Measurements from ENCODE around the gene PITX1.

PITX1 gene

GRCh38 chr5:135024956-135025729 is 8.9 kb downstream of the PITX1 start:
- Histone ChIP-seq H3K9ac (ENCODE audit: low read depth, low read length) (no peak overlapping the region), H3K4me1 (ENCODE audit: control insufficient read depth, insufficient read depth, low read length) (no peaks in the 10 kb centered on the region), H3K9me3 (ENCODE audit: control insufficient read depth, insufficient read depth, low read length) (no peaks in the 10 kb centered on the region), H3K27me3 (ENCODE audit: control insufficient read depth, insufficient read depth, low read length) (peaks cover 62% of the 10 kb centered on the region), H3K36me3 (ENCODE audit: control insufficient read depth, insufficient read depth, low read length) (no peaks in the 10 kb centered on the region), H3K4me3 (ENCODE audit: low read depth, low read length) (no peak overlapping the region)

DNA sequence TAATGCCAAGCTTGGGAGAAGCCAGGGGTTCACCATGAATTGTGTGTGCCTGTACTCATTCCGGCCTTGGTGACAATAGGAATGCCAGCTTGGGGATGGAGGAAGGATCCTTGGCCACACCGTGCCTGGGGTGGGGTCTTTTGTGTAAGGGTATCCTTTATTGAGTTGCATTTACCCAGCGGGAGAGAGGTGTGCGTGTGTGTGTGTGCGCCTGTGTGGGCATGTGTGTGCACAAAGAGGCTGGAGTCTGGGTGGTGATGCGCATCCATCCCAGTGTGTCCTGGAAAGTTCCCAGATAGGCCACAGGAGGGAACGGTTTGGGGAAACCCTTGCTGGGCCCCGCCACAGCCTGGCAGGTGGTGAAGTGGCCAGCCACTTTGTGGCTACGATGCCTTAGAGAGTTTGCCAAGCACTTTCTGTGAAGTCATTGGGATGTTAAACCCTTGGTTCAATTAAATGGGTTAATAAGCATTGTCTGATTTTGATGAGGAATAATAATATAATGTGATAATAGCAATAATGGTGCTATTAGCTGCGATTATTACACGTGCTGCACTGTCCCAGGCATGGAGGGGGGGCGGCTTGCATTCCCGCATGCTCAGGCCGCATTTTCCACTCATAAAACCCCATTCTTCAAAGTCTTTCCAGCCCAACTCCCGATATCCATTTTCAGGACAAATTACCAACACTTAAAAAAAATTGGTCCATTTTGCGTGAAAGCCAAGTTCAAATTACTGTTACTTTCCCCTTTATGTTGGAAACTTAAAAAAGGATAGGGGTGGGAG is 13.7 kb downstream of the PITX1 start:
- Histone ChIP-seq H3K9me3 (ENCODE audit: control insufficient read depth, insufficient read depth, low read length) (no peaks in the 10 kb centered on the region), H3K36me3 (ENCODE audit: control insufficient read depth, insufficient read depth, low read length) (no peaks in the 10 kb centered on the region), H3K4me3 (ENCODE audit: low read depth, low read length) (no peak overlapping the region), H3K27me3 (ENCODE audit: control insufficient read depth, insufficient read depth, low read length) (peaks cover 14% of the 10 kb centered on the region), H3K4me1 (ENCODE audit: control insufficient read depth, insufficient read depth, low read length) (no peaks in the 10 kb centered on the region), H3K9ac (ENCODE audit: low read depth, low read length) (no peak overlapping the region)

DNA sequence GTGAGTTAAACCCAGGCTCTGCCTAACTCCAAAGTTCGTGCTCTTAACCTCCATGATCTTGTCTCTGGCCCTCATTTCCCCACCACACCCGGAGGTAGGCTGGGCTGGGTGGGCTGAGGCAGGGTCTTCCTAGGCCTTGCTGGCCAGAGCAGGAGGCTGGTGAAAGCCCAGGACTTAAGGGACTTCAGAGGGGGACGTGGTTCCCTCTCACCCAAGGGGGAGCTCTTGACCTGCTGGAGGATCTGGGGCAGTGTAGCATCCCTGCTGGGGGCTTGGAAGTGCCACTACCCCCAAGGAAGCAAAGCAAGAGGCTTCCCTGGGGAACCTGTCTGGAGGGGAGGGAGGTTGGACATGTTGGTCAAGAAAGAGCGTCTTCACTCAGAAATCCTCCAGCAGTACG is 14.7 kb downstream of the PITX1 start:
- Histone ChIP-seq H3K4me1 (ENCODE audit: control insufficient read depth, insufficient read depth, low read length) (no peaks in the 10 kb centered on the region), H3K27me3 (ENCODE audit: control insufficient read depth, insufficient read depth, low read length) (peaks cover 5% of the 10 kb centered on the region), H3K4me3 (ENCODE audit: low read depth, low read length) (no peak overlapping the region), H3K9me3 (ENCODE audit: control insufficient read depth, insufficient read depth, low read length) (no peaks in the 10 kb centered on the region), H3K36me3 (ENCODE audit: control insufficient read depth, insufficient read depth, low read length) (no peaks in the 10 kb centered on the region), H3K9ac (ENCODE audit: low read depth, low read length) (no peak overlapping the region)

DNA sequence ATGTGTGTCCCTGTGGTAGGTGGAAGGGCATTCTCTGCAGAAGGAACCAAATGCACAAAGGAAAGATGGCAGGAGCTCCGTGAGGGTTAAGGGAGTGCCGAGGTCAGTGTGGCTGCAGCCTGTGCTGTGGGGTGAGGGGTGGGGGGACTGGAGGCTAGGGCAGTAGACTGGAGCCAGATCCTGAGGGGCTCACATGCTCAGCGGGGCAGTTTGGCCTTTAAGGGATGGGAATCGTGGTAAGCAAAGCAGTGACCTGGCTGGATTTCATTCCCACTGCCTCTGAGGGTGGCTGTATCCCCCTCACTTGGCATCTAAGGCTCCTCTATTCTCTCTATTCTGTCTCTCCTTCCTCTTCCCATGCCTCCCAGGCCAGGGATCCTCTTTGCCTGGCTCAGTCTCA is 15.6 kb downstream of the PITX1 start:
- no peak overlapping the region for H3K9ac ChIP-seq (ENCODE audit: low read depth, low read length)
- no peaks in the 10 kb centered on the region for H3K9me3 ChIP-seq (ENCODE audit: control insufficient read depth, insufficient read depth, low read length)
- H3K4me3 ChIP-seq (ENCODE audit: low read depth, low read length) = no peak overlapping the region
- H3K36me3 ChIP-seq (ENCODE audit: control insufficient read depth, insufficient read depth, low read length) = no peaks in the 10 kb centered on the region
- no peaks in the 10 kb centered on the region for H3K4me1 ChIP-seq (ENCODE audit: control insufficient read depth, insufficient read depth, low read length)
- H3K27me3 ChIP-seq (ENCODE audit: control insufficient read depth, insufficient read depth, low read length) = peaks cover 2% of the 10 kb centered on the region

DNA sequence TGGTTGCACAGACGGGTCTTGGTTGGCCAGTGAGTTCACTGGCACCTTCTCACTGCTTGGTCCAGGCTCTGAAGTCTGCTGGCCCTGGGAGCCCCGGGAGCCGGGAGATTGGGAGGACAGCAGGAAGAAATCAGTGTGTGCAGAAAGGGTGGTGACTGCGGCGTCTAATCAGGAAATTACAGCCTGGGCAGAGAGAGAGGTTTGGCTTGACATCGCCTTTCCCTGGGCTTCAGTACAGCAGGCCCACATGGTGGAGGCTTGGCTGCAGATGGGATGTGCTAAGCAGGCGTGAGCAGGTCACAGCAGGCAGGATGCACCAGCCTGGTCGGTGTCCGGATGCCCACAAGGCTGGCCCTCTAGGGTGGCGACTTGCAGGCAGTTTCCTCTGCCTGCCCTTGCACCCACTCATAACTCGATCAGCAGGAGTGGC is 17.2 kb downstream of the PITX1 start:
- no peak overlapping the region for H3K9ac ChIP-seq (ENCODE audit: low read depth, low read length)
- H3K9me3 ChIP-seq (ENCODE audit: control insufficient read depth, insufficient read depth, low read length) = no peaks in the 10 kb centered on the region
- peaks cover 2% of the 10 kb centered on the region for H3K27me3 ChIP-seq (ENCODE audit: control insufficient read depth, insufficient read depth, low read length)
- no peaks in the 10 kb centered on the region for H3K36me3 ChIP-seq (ENCODE audit: control insufficient read depth, insufficient read depth, low read length)
- H3K4me3 ChIP-seq (ENCODE audit: low read depth, low read length) = no peak overlapping the region
- H3K4me1 ChIP-seq (ENCODE audit: control insufficient read depth, insufficient read depth, low read length) = no peaks in the 10 kb centered on the region

DNA sequence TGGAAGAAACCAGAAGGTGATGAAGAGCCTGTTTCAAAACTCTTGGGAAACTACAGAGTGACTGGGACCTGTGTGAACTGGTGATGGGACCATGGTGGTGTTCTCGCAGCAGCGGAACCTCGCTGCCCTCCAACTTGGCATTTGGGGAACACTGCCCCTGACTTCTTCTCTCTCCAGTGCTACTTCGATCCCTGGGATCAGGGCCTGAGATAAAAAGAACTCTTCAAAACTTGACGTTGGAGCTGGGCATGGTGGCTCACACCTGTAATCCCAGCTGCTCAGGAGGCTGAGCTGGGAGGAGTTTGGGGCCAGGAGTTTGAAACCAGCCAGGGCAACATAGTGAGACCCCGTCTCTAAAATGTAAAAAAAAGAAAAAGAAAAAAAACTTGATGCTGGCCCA is 18.1 kb downstream of the PITX1 start:
- H3K4me1 ChIP-seq (ENCODE audit: control insufficient read depth, insufficient read depth, low read length) = no peaks in the 10 kb centered on the region
- no peak overlapping the region for H3K4me3 ChIP-seq (ENCODE audit: low read depth, low read length)

DNA sequence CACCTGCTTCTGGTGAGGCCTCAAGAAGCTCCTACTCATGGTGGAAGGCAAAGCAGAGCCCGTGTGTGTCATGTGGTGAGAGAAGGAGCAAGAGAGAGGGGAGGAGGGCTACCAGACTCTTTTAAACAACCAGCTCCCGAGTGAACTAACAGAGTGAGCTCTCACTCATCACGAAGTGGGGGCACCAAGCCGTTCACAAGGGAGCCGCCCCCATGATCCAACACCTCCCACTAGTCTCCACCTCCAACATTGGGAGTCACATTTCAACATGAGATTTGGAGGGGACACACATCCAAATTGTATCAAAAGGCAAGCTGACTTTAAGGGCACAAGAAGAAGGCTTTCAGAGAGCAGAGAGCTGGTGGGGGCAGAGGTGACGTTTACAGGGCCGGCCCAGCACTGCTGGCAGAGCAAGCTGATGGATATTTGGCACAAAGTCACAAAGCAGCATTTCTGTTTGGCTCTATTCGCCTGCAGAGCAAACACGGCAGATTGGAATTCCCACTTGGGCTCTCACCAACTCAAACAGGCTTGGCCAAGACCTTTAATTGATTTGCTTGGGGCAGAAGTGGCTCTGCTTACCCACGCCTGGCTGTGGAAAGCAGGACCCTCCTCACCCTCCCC is 20.0 kb downstream of the PITX1 start:
- Histone ChIP-seq H3K9ac (ENCODE audit: low read depth, low read length) (no peak overlapping the region), H3K27me3 (ENCODE audit: control insufficient read depth, insufficient read depth, low read length) (no peaks in the 10 kb centered on the region), H3K4me1 (ENCODE audit: control insufficient read depth, insufficient read depth, low read length) (no peaks in the 10 kb centered on the region), H3K36me3 (ENCODE audit: control insufficient read depth, insufficient read depth, low read length) (no peaks in the 10 kb centered on the region), H3K9me3 (ENCODE audit: control insufficient read depth, insufficient read depth, low read length) (no peaks in the 10 kb centered on the region), H3K4me3 (ENCODE audit: low read depth, low read length) (no peak overlapping the region)

More for the DNA sequence above, 18.1 kb downstream of the PITX1 start:
- Histone ChIP-seq H3K9ac (ENCODE audit: low read depth, low read length) (no peak overlapping the region), H3K9me3 (ENCODE audit: control insufficient read depth, insufficient read depth, low read length) (no peaks in the 10 kb centered on the region), H3K36me3 (ENCODE audit: control insufficient read depth, insufficient read depth, low read length) (no peaks in the 10 kb centered on the region), H3K27me3 (ENCODE audit: control insufficient read depth, insufficient read depth, low read length) (no peaks in the 10 kb centered on the region)

DNA sequence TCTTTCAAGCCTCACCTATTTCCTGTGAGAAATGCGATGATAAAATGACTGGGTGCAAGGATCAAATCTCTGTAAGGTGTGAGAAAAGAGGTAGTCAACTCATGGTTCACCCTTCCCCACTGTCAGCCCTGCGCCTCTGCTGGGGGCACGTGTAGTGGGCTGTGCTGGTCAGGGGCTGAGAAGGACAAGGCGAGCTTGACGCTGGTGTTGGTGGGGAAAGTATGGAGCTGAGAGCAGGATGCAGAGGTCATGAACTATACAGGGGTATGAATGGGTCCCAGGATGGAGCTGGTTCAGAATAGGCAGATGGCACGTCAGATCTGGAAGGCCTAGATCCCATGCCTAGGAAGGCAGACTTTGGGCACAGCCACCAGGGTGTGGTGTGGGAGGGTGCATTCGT is 20.6 kb downstream of the PITX1 start:
- Histone ChIP-seq H3K36me3 (ENCODE audit: control insufficient read depth, insufficient read depth, low read length) (no peaks in the 10 kb centered on the region), H3K4me1 (ENCODE audit: control insufficient read depth, insufficient read depth, low read length) (no peaks in the 10 kb centered on the region)

DNA sequence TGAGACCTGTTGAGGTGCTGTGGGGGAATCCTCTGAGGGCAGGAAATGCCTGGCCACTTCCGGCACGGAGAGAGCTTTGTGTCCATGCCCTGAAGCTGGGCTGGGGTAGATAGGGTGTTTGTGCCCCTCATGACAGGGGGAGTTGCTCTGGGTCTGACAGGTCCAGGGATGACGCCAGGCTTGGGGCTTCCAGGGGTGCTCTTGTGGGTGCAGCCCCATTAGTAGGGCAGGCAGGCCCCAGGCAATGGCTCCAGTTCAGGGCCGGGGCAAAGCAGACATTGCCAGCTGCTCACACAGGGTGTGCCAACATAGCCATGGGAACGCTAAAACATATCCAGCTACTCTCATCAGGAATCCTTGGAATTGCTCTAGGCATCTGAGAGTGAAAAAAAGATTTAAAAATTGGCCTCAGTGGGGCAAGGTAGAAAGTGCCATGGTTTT is 21.1 kb downstream of the PITX1 start:
- Histone ChIP-seq H3K9me3 (ENCODE audit: control insufficient read depth, insufficient read depth, low read length) (no peaks in the 10 kb centered on the region), H3K27me3 (ENCODE audit: control insufficient read depth, insufficient read depth, low read length) (no peaks in the 10 kb centered on the region), H3K4me1 (ENCODE audit: control insufficient read depth, insufficient read depth, low read length) (no peaks in the 10 kb centered on the region), H3K36me3 (ENCODE audit: control insufficient read depth, insufficient read depth, low read length) (no peaks in the 10 kb centered on the region), H3K9ac (ENCODE audit: low read depth, low read length) (no peak overlapping the region), H3K4me3 (ENCODE audit: low read depth, low read length) (no peak overlapping the region)

More for the DNA sequence above, 20.6 kb downstream of the PITX1 start:
- Histone ChIP-seq H3K4me3 (ENCODE audit: low read depth, low read length) (no peak overlapping the region), H3K9ac (ENCODE audit: low read depth, low read length) (no peak overlapping the region), H3K27me3 (ENCODE audit: control insufficient read depth, insufficient read depth, low read length) (no peaks in the 10 kb centered on the region), H3K9me3 (ENCODE audit: control insufficient read depth, insufficient read depth, low read length) (no peaks in the 10 kb centered on the region)

DNA sequence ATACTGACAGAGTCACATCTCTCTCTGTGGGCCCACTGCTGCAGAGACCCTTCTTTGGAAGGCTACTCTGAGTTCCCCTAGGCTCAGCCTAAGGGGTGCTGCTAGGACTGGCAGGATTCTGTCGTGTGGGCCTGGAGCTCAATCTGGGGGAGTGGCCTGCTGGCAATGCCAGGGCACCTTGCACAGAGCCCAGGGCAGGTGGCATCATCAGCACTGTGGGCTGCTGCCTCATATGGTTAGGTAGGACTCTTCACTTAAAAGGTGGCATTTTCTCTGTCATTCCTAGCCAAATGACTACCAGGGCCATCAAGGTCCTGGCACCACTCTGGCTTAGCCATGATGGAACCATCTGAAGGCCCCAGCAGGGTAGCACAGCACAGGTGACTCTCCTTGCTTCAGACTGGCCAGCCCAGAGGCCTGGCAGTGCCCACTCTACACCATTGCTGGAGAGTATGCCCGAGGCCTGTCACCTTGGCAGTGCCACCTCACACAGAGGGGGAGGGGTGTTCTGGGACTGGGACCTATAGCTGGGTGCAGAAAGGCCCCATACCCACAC is 21.9 kb downstream of the PITX1 start:
- Histone ChIP-seq H3K4me3 (ENCODE audit: low read depth, low read length) (no peak overlapping the region), H3K4me1 (ENCODE audit: control insufficient read depth, insufficient read depth, low read length) (no peaks in the 10 kb centered on the region), H3K36me3 (ENCODE audit: control insufficient read depth, insufficient read depth, low read length) (no peaks in the 10 kb centered on the region), H3K27me3 (ENCODE audit: control insufficient read depth, insufficient read depth, low read length) (no peaks in the 10 kb centered on the region), H3K9ac (ENCODE audit: low read depth, low read length) (no peak overlapping the region), H3K9me3 (ENCODE audit: control insufficient read depth, insufficient read depth, low read length) (no peaks in the 10 kb centered on the region)

GRCh38 chr5:135011355-135012032 is 22.5 kb downstream of the PITX1 start:
- Histone ChIP-seq H3K4me3 (ENCODE audit: low read depth, low read length) (no peak overlapping the region), H3K9me3 (ENCODE audit: control insufficient read depth, insufficient read depth, low read length) (no peaks in the 10 kb centered on the region), H3K27me3 (ENCODE audit: control insufficient read depth, insufficient read depth, low read length) (no peaks in the 10 kb centered on the region), H3K9ac (ENCODE audit: low read depth, low read length) (no peak overlapping the region), H3K36me3 (ENCODE audit: control insufficient read depth, insufficient read depth, low read length) (no peaks in the 10 kb centered on the region), H3K4me1 (ENCODE audit: control insufficient read depth, insufficient read depth, low read length) (no peaks in the 10 kb centered on the region)

Data from iPS-15b (cell line).